GM19452 (cell line): Measurements from ENCODE around the gene TIMM21.
A peak's percentile ranks its signal among the peaks of the same experiment; 100 is the strongest.

Experiments
- ATAC-seq: cut with Tn5 transposase; IDR thresholded peaks from one replicate; pipeline ENCODE4 v1.9.1; 2021; ENCODE audit not compliant: unreplicated experiment

The TIMM21 gene

GRCh38 chr18:74186661-74187060 lies 38.3 kb downstream of the TIMM21 start:
- ATAC-seq: no peak

GRCh38 chr18:74190086-74190485 lies 41.8 kb downstream of the TIMM21 start:
- no peak for ATAC-seq

GRCh38 chr18:74191577-74191976 lies 43.3 kb downstream of the TIMM21 start:
- ATAC-seq: no peak

GRCh38 chr18:74194691-74195090 lies 46.4 kb downstream of the TIMM21 start:
- ATAC-seq: no peak

GRCh38 chr18:74196220-74197119 lies 48.1 kb downstream of the TIMM21 start:
- ATAC-seq: peak; percentile 87

GRCh38 chr18:74197705-74198341 lies 49.5 kb downstream of the TIMM21 start:
- ATAC-seq: no peak

GRCh38 chr18:74198453-74198852 lies 50.1 kb downstream of the TIMM21 start:
- no peak for ATAC-seq

- no peak for ATAC-seq
Observed at GRCh38 chr18:74200780-74201179, 52.5 kb downstream of the TIMM21 start.

- no peak for ATAC-seq
Observed at GRCh38 chr18:74203811-74204210, 55.5 kb downstream of the TIMM21 start.

- ATAC-seq: no peak
Observed at GRCh38 chr18:74204526-74205152, 56.3 kb downstream of the TIMM21 start.
